ENCODE measurements around the gene RAX2. TPM values are rescaled to one million over a fixed set of nuclear protein-coding genes. Genes with fewer than 3 reads are reported as not detected.
"Not testable (repeated sequence)": the region's sequence is repeated elsewhere in the genome, so short reads cannot be mapped to it uniquely, and the experiment has no call there.

RAX2 gene
- total and polyA plus RNA-seq, 2 experiments from 2014 or later: not detected

GRCh38 chr19:3767050-3767449 is 5.0 kb downstream of the RAX2 start:
- H3K36me3 ChIP-seq (ENCODE audit: low read depth): no peaks in the 10 kb centered on the region
- no peak overlapping the region for H3K9ac ChIP-seq
- H3K4me3 ChIP-seq: no peak overlapping the region
- WGBS, 2 experiments (ENCODE audit: low coverage in 1 of 2, low lambda C conversion rate in 2 of 2, missing lambda C conversion rate in 2 of 2): 90 to 94% methylated on average over 23 of the region's 23 CpGs
- no peaks in the 10 kb centered on the region for H3K9me2 ChIP-seq (ENCODE audit: insufficient read depth)
- H3K4me1 ChIP-seq (ENCODE audit: insufficient read depth): 0 out of 2 replicates have a peak, but pooled peaks cover 5% of the 10 kb centered on the region
- peaks cover 15% of the 10 kb centered on the region for H3K79me2 ChIP-seq (ENCODE audit: insufficient read depth)
- DNase-seq: no peak
- no peak overlapping the region for H3K4me2 ChIP-seq (ENCODE audit: unreplicated experiment)
- H2AFZ ChIP-seq: no peak overlapping the region
- in situ Hi-C loops (cut with MboI): no loop called here
- TF ChIP-seq EZH2 (IDR thresholded peaks at IDR 0.05; ENCODE audit: insufficient read depth, poor library complexity, severe bottlenecking) (no peak), EZH2phosphoT487 (IDR thresholded peaks at IDR 0.05; ENCODE audit: insufficient read depth, low read depth) (no peak)
- H4K20me1 ChIP-seq (ENCODE audit: insufficient read depth): no peaks in the 10 kb centered on the region
- no peaks in the 10 kb centered on the region for H3K27me3 ChIP-seq (replicated peaks; ENCODE audit: insufficient read depth)
- no peak overlapping the region for H3K27ac ChIP-seq
- H3F3A ChIP-seq (ENCODE audit: insufficient read depth): no peaks in the 10 kb centered on the region
- no peaks in the 10 kb centered on the region for H3K9me3 ChIP-seq (ENCODE audit: low read depth)

- Histone ChIP-seq H4K20me1 (ENCODE audit: insufficient read depth) (no peaks in the 10 kb centered on the region), H3K4me3 (no peak overlapping the region), H3K9ac (no peak overlapping the region), H3K4me1 (ENCODE audit: insufficient read depth) (0 out of 2 replicates have a peak, but pooled peaks cover 8% of the 10 kb centered on the region), H3K27ac (no peak overlapping the region), H3K79me2 (ENCODE audit: insufficient read depth) (peaks cover 15% of the 10 kb centered on the region), H3K36me3 (ENCODE audit: low read depth) (no peaks in the 10 kb centered on the region), H3K27me3 (replicated peaks; ENCODE audit: insufficient read depth) (no peaks in the 10 kb centered on the region), H3K9me2 (ENCODE audit: insufficient read depth) (no peaks in the 10 kb centered on the region), H2AFZ (no peak overlapping the region), H3K4me2 (ENCODE audit: unreplicated experiment) (no peak overlapping the region), H3F3A (ENCODE audit: insufficient read depth) (no peaks in the 10 kb centered on the region), H3K9me3 (ENCODE audit: low read depth) (no peaks in the 10 kb centered on the region)
- in situ Hi-C loops (cut with MboI): no loop called here
- 87 to 90% methylated on average over 7 of the region's 7 CpGs for WGBS, 2 experiments (ENCODE audit: low coverage in 1 of 2, low lambda C conversion rate in 2 of 2, missing lambda C conversion rate in 2 of 2)
- DNase-seq: no peak
- TF ChIP-seq EZH2phosphoT487 (IDR thresholded peaks at IDR 0.05; ENCODE audit: insufficient read depth, low read depth) (no peak), EZH2 (IDR thresholded peaks at IDR 0.05; ENCODE audit: insufficient read depth, poor library complexity, severe bottlenecking) (no peak)
Measured at GRCh38 chr19:3766520-3766919, 5.5 kb downstream of the RAX2 start.

GRCh38 chr19:3765757-3766156 is 6.3 kb downstream of the RAX2 start:
- H3K9ac ChIP-seq; H3K27ac ChIP-seq; H3K9me2 ChIP-seq (ENCODE audit: insufficient read depth); H3K4me1 ChIP-seq (ENCODE audit: insufficient read depth); H3K36me3 ChIP-seq (ENCODE audit: low read depth); H3K27me3 ChIP-seq (replicated peaks; ENCODE audit: insufficient read depth); H3K4me3 ChIP-seq; H2AFZ ChIP-seq; H3F3A ChIP-seq (ENCODE audit: insufficient read depth); H3K4me2 ChIP-seq (ENCODE audit: unreplicated experiment); H4K20me1 ChIP-seq (ENCODE audit: insufficient read depth); in situ Hi-C loops (cut with MboI); H3K9me3 ChIP-seq (ENCODE audit: low read depth): not testable (repeated sequence)
- peaks cover 22% of the 10 kb centered on the region for H3K79me2 ChIP-seq (ENCODE audit: insufficient read depth)
- DNase-seq: peak; percentile 28
- 89 to 98% methylated on average over 5 of the region's 5 CpGs for WGBS, 2 experiments (ENCODE audit: low coverage in 1 of 2, low lambda C conversion rate in 2 of 2, missing lambda C conversion rate in 2 of 2)

GRCh38 chr19:3765121-3765520 is 6.9 kb downstream of the RAX2 start:
- H2AFZ ChIP-seq: no peak overlapping the region
- no peaks in the 10 kb centered on the region for H3K9me2 ChIP-seq (ENCODE audit: insufficient read depth)
- no peaks in the 10 kb centered on the region for H3K27me3 ChIP-seq (replicated peaks; ENCODE audit: insufficient read depth)
- in situ Hi-C loops (cut with MboI): no loop called here
- H3K79me2 ChIP-seq (ENCODE audit: insufficient read depth): peaks cover 28% of the 10 kb centered on the region
- no peak overlapping the region for H3K4me2 ChIP-seq (ENCODE audit: unreplicated experiment)
- no peak overlapping the region for H3K4me3 ChIP-seq
- WGBS, 2 experiments (ENCODE audit: low coverage in 1 of 2, low lambda C conversion rate in 2 of 2, missing lambda C conversion rate in 2 of 2): 87% methylated on average over 12 of the region's 12 CpGs
- H3K4me1 ChIP-seq (ENCODE audit: insufficient read depth): 0 out of 2 replicates have a peak, but pooled peaks cover 8% of the 10 kb centered on the region
- no peak overlapping the region for H3K9ac ChIP-seq
- TF ChIP-seq EZH2 (IDR thresholded peaks at IDR 0.05; ENCODE audit: insufficient read depth, poor library complexity, severe bottlenecking): no peak
- no peak for TF ChIP-seq EZH2phosphoT487 (IDR thresholded peaks at IDR 0.05; ENCODE audit: insufficient read depth, low read depth)
- no peak for DNase-seq
- H3K9me3 ChIP-seq (ENCODE audit: low read depth): no peaks in the 10 kb centered on the region
- no peaks in the 10 kb centered on the region for H4K20me1 ChIP-seq (ENCODE audit: insufficient read depth)
- no peaks in the 10 kb centered on the region for H3K36me3 ChIP-seq (ENCODE audit: low read depth)
- no peaks in the 10 kb centered on the region for H3F3A ChIP-seq (ENCODE audit: insufficient read depth)
- H3K27ac ChIP-seq: no peak overlapping the region
